CD8-positive, alpha-beta memory T cell (primary cell): Measurements from ENCODE around the gene FAM118B. TPM values are rescaled to one million over a fixed set of nuclear protein-coding genes. Genes with fewer than 3 reads are reported as not detected.

Source experiments
- CTCF ChIA-PET: fragments of 350-600 bp; sonication (Branson Sonifier 250); formaldehyde crosslinking; loops from one replicate; lab custom pipeline; 2021; ENCODE audit warnings: antibody characterized with exemption; lab: Charles Lee
- POLR2A ChIA-PET: fragments of 350-600 bp; sonication (Branson Sonifier 250); formaldehyde crosslinking; loops from one replicate; lab custom pipeline; 2021; ENCODE audit warnings: antibody characterized with exemption; lab: Charles Lee
- DNase-seq, 5 donors: peaks; one replicate each; pipeline versions ENCODE4 v3.0.0 to v3.0.0-alpha.2; 2020 to 2022; ENCODE audit warnings: mixed read lengths in 1 of 5
- H3K27ac ChIP-seq: one replicate; pipeline ENCODE4 v1.7.0; 2013; ENCODE audit warnings: low read depth, mild to moderate bottlenecking, low read length, moderate library complexity
- H3K27me3 ChIP-seq: 2 replicates; pipeline ENCODE4 v1.7.0; 2013; ENCODE audit warnings: low read length, mild to moderate bottlenecking; ENCODE audit not compliant: insufficient read depth, poor library complexity, severe bottlenecking
- H3K36me3 ChIP-seq: 2 replicates; pipeline ENCODE4 v1.7.0; 2013; ENCODE audit warnings: mild to moderate bottlenecking, low read length, moderate library complexity; ENCODE audit not compliant: insufficient read depth
- H3K4me1 ChIP-seq: 2 replicates; pipeline ENCODE4 v1.7.0; 2013; ENCODE audit warnings: mild to moderate bottlenecking, low read length, moderate library complexity; ENCODE audit not compliant: insufficient read depth
- H3K4me3 ChIP-seq: 2 replicates; pipeline ENCODE4 v1.7.0; 2013; ENCODE audit warnings: mild to moderate bottlenecking, low read length
- H3K9me3 ChIP-seq: 2 replicates; pipeline ENCODE4 v1.7.0; 2013; ENCODE audit warnings: mild to moderate bottlenecking, low read length
- H3K27ac Mint-ChIP-seq, 8 donors: one replicate each; pipeline ENCODE4 v1.8.0; 2020 to 2021; ENCODE audit warnings: mixed read lengths in 8 of 8, mild to moderate bottlenecking in 6 of 8, inconsistent platforms in 3 of 8, moderate library complexity in 3 of 8
- H3K27me3 Mint-ChIP-seq, 2 donors: one replicate each; pipeline ENCODE4 v1.8.0; 2020 to 2021; ENCODE audit warnings: mixed read lengths in 2 of 2, mild to moderate bottlenecking in 1 of 2, moderate library complexity in 1 of 2
- H3K36me3 Mint-ChIP-seq, 3 donors: one replicate each; pipeline ENCODE4 v1.8.0; 2020 to 2021; ENCODE audit warnings: mixed read lengths in 3 of 3, inconsistent platforms in 1 of 3, mild to moderate bottlenecking in 1 of 3
- H3K4me1 Mint-ChIP-seq, 3 donors: one replicate each; pipeline ENCODE4 v1.8.0; 2020 to 2021; ENCODE audit warnings: mixed read lengths in 3 of 3, inconsistent platforms in 1 of 3, mild to moderate bottlenecking in 1 of 3
- H3K4me3 Mint-ChIP-seq, 7 donors: one replicate each; pipeline ENCODE4 v1.8.0; 2020 to 2021; ENCODE audit warnings: mixed read lengths in 7 of 7, mild to moderate bottlenecking in 6 of 7, moderate library complexity in 4 of 7, inconsistent platforms in 2 of 7
- H3K9me3 Mint-ChIP-seq, 5 donors: one replicate each; pipeline ENCODE4 v1.8.0; 2020 to 2022; ENCODE audit warnings: mixed read lengths in 5 of 5, mild to moderate bottlenecking in 3 of 5, moderate library complexity in 2 of 5, inconsistent platforms in 1 of 5
- polyA plus RNA-seq: library from polyadenylated mRNA; unstranded; fragments of 300-500 nt; fragmentation: Illumina TruSeq; gene quantifications from one replicate; pipeline ENCODE4 v1.2.3, GENCODE V29; 2021
- total RNA-seq, 2 experiments: library from RNA; stranded (reverse); gene quantifications; one replicate each; pipeline ENCODE4 v1.2.3, GENCODE V29; 2021

Gene FAM118B
- total and polyA plus RNA-seq, 3 experiments from 2014 or later: 14.2 to 19.0 (median 17.9) TPM

DNA sequence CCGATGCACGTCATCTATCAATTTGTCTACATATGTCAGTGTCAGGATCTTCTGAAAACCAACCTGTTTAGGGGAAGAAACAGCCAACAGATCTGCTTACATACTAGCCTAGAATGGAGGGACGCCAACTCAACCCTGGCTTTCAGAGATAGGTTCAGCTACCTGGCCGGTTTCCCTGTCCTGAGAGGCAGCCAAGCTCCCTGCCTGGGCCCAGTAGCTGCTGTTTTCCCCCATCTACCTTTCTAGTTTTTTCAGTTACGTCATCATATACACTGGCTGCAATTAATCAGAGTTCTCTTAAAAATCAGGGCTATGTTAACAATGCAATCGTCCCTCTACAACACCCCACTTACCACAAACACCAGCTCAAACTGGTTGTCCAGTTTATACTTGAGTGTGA, 56.1 kb downstream of the FAM118B start:
- POLR2A ChIA-PET: interaction anchor here (0.9 to 3.2 kb wide), 5 partner anchors 14 to 149 kb away, joined by 3 to 46 read pairs (median 3); partner anchors contain the start of genes FAM118B, RPUSD4, ST3GAL4 and TIRAP
- H3K36me3 ChIP-seq: peaks cover 47% of the 10 kb centered on the region
- H3K27me3 ChIP-seq: no peaks in the 10 kb centered on the region
- H3K27ac ChIP-seq: peak overlapping the region; percentile 97
- no peaks in the 10 kb centered on the region for H3K9me3 Mint-ChIP-seq
- no peak for DNase-seq
- peak overlapping the region; percentile 85 to 98 (median 96) for H3K4me3 Mint-ChIP-seq
- peaks cover 7 to 70% (median 23%) of the 10 kb centered on the region in 3 donors for H3K36me3 Mint-ChIP-seq
- H3K9me3 ChIP-seq: no peaks in the 10 kb centered on the region
- H3K4me3 ChIP-seq: peak overlapping the region; percentile 82
- peaks cover 23% of the 10 kb centered on the region for H3K4me1 ChIP-seq
- H3K4me1 Mint-ChIP-seq: peaks cover 39 to 52% (median 48%) of the 10 kb centered on the region in 3 donors
- peak overlapping the region; percentile 92 to 100 (median 98) for H3K27ac Mint-ChIP-seq
- H3K27me3 Mint-ChIP-seq: no peaks in the 10 kb centered on the region
- CTCF ChIA-PET: interaction anchor here (1.2 to 2.2 kb wide), 2 partner anchors 15 kb away, joined by 3 to 8 read pairs; partner anchors contain the start of gene TIRAP

DNA sequence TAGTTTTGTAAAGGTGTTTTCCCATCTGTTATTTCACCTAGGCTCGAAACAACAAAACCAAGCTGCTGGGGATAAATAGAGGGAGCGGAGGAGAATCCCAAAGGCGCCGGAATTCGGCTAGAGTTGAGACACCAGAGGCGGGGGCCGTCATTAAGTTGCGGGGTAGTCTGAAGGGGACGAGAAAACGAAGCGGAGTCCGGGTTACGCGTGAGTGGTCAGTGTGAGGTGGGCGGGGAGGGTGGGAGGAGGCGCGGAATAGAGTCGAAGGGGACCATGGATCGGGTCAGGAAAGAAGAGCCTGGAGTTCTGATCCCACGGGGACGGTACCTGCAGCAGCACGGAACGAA, 56.8 kb downstream of the FAM118B start:
- CTCF ChIA-PET: interaction anchor here (1.2 to 2.2 kb wide), 3 partner anchors 14 to 34 kb away, joined by 3 to 8 read pairs (median 3); partner anchors contain the start of gene TIRAP
- Mint-ChIP-seq H3K27me3 (no peaks in the 10 kb centered on the region), H3K4me3 (peak overlapping the region; percentile 85 to 98 (median 96)), H3K9me3 (no peaks in the 10 kb centered on the region), H3K36me3 (peaks cover 7 to 70% (median 23%) of the 10 kb centered on the region in 3 donors), H3K27ac (peak overlapping the region; percentile 92 to 100 (median 98)), H3K4me1 (peaks cover 39 to 52% (median 48%) of the 10 kb centered on the region in 3 donors)
- Histone ChIP-seq H3K9me3 (no peaks in the 10 kb centered on the region), H3K4me3 (peak overlapping the region; percentile 82), H3K36me3 (peaks cover 49% of the 10 kb centered on the region), H3K27me3 (no peaks in the 10 kb centered on the region), H3K4me1 (peaks cover 23% of the 10 kb centered on the region), H3K27ac (peak overlapping the region; percentile 97)
- POLR2A ChIA-PET: interaction anchor here (0.6 to 3.2 kb wide), 7 partner anchors 14 to 148 kb away, joined by 3 to 46 read pairs (median 3); partner anchors contain the start of genes FAM118B, RPUSD4, ST3GAL4 and TIRAP
- no peak for DNase-seq

DNA sequence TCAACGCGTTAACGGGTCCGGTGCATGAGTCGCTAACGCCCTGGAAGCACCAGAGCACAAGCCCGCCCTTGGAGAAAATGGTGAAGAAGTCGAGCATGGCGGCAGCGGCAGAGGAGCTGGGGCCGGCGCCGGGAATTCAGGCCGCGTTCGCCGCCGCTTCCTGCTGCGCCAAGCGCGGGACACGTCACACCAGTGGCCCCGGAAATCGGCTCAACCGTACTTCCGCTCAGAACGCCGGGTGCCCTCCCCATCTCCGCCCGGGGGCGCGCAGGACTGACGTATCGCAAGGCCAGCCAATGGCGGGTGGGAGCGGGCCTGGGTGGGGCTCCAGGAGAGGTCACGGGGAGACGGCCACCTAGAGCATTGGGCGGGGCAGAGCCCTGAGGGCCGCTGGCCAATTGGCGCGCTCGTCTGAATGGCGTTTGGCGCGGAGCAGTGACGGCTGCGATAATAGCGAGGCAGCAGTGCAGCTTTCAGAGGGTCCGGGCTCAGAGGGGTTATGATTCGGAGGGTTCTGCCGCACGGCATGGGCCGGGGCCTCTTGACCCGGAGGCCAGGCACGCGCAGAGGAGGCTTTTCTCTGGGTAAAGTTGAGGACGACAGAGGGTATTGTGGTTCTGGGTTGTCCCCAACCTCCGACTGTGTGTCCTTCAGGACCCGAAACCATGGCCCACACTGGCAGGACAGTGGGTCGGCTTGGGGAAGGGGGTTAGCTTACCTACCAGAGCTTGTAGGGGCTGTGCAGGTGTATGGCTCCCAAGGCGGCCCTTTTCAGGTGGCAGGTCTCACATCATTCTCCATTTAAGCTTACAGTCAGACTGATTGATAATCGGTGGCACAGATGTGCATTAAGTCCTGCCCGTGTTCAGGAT, 57.4 kb downstream of the FAM118B start, which contains the start of the genes FOXRED1 and SRPRA:
FOXRED1 (plus strand) TSS at position 447 of the 872 bp plus-strand sequence; CDS start at position 500, 53 bp downstream.
SRPRA (minus strand) TSS at position 188 of the 872 bp plus-strand sequence; CDS start at position 97, 91 bp downstream.
- Histone ChIP-seq H3K27ac (peak within 1 kb of the TSS; percentile 97), H3K9me3 (no peaks in the 10 kb centered on the region), H3K27me3 (no peaks in the 10 kb centered on the region), H3K36me3 (peaks cover 42% of the 10 kb centered on the region), H3K4me1 (peaks cover 23% of the 10 kb centered on the region), H3K4me3 (peak within 1 kb of the TSS; percentile 99)
- peak within 1 kb of the TSS; percentile 92 to 100 (median 98) for H3K27ac Mint-ChIP-seq
- peak within 1 kb of the TSS; percentile 85 to 98 (median 96) for H3K4me3 Mint-ChIP-seq
- peaks cover 8 to 70% (median 23%) of the 10 kb centered on the region in 3 donors for H3K36me3 Mint-ChIP-seq
- DNase-seq: peak; percentile 100
- H3K4me1 Mint-ChIP-seq: peaks cover 39 to 52% (median 48%) of the 10 kb centered on the region in 3 donors
- ChIA-PET CTCF (interaction anchor here (1.2 to 2.2 kb wide), 3 partner anchors 14 to 33 kb away, joined by 3 to 8 read pairs (median 3); partner anchors contain the start of gene TIRAP), POLR2A (interaction anchor here (0.6 to 3.2 kb wide), 9 partner anchors 10 to 147 kb away, joined by 3 to 46 read pairs (median 3); partner anchors contain the start of genes FAM118B, RPUSD4, ST3GAL4 and TIRAP)
- H3K9me3 Mint-ChIP-seq: no peaks in the 10 kb centered on the region
- no peaks in the 10 kb centered on the region for H3K27me3 Mint-ChIP-seq

GRCh38 chr11:126277322-126277721, 65.7 kb downstream of the FAM118B start:
- H3K4me3 ChIP-seq: no peak overlapping the region
- peaks cover 17 to 23% (median 22%) of the 10 kb centered on the region in 3 donors for H3K4me1 Mint-ChIP-seq
- no peaks in the 10 kb centered on the region for H3K9me3 ChIP-seq
- H3K4me3 Mint-ChIP-seq: peak overlapping the region in 1 of 7 donors; percentile 52
- no peaks in the 10 kb centered on the region for H3K9me3 Mint-ChIP-seq
- CTCF ChIA-PET: no interaction called here
- POLR2A ChIA-PET: no interaction called here
- H3K27me3 Mint-ChIP-seq: peaks cover 0 to 2% of the 10 kb centered on the region in 2 donors
- peaks cover 4 to 47% (median 12%) of the 10 kb centered on the region in 3 donors for H3K36me3 Mint-ChIP-seq
- DNase-seq: no peak
- H3K4me1 ChIP-seq: peaks cover 21% of the 10 kb centered on the region
- H3K36me3 ChIP-seq: peaks cover 25% of the 10 kb centered on the region
- no peaks in the 10 kb centered on the region for H3K27me3 ChIP-seq
- H3K27ac ChIP-seq: no peak overlapping the region
- peak overlapping the region in 1 of 8 donors; percentile 11 for H3K27ac Mint-ChIP-seq

GRCh38 chr11:126277780-126278179, 66.2 kb downstream of the FAM118B start:
- Histone ChIP-seq H3K4me3 (no peak overlapping the region), H3K36me3 (peaks cover 22% of the 10 kb centered on the region), H3K4me1 (peaks cover 25% of the 10 kb centered on the region), H3K27me3 (no peaks in the 10 kb centered on the region), H3K27ac (no peak overlapping the region), H3K9me3 (no peaks in the 10 kb centered on the region)
- POLR2A ChIA-PET: no interaction called here
- H3K27ac Mint-ChIP-seq: no peak overlapping the region
- DNase-seq: no peak
- peaks cover 4 to 45% (median 12%) of the 10 kb centered on the region in 3 donors for H3K36me3 Mint-ChIP-seq
- H3K4me1 Mint-ChIP-seq: peaks cover 20 to 25% (median 25%) of the 10 kb centered on the region in 3 donors
- H3K4me3 Mint-ChIP-seq: peak overlapping the region in 1 of 7 donors; percentile 52
- peaks cover 0 to 2% of the 10 kb centered on the region in 2 donors for H3K27me3 Mint-ChIP-seq
- H3K9me3 Mint-ChIP-seq: no peaks in the 10 kb centered on the region
- CTCF ChIA-PET: no interaction called here

DNA sequence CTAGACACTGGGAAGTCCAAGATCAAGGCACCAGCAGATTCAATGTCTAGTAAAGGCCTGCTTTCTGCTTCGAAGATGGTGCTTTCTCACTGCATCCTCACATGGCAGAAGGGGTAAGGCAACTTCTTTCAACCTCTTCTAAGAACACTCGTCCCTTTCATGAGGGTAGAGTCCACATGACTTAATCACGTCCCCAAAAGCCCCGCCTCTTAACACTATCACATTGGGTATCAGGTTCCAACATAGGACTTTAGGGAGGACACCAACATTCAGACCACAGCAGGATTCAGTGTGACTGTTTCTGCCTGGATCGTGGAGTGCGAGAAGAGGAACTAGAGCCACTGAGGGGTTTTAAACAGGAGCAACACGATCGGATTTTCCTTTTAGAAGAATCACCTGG, 67.6 kb downstream of the FAM118B start:
- POLR2A ChIA-PET: no interaction called here
- peaks cover 33% of the 10 kb centered on the region for H3K4me1 ChIP-seq
- peaks cover 31 to 34% (median 33%) of the 10 kb centered on the region in 3 donors for H3K4me1 Mint-ChIP-seq
- no peaks in the 10 kb centered on the region for H3K9me3 Mint-ChIP-seq
- peaks cover 17% of the 10 kb centered on the region for H3K36me3 ChIP-seq
- no peak overlapping the region for H3K27ac ChIP-seq
- no peak overlapping the region for H3K4me3 ChIP-seq
- H3K36me3 Mint-ChIP-seq: peaks cover under 1 to 36% (median 12%) of the 10 kb centered on the region in 3 donors
- H3K27ac Mint-ChIP-seq: peak overlapping the region in 3 of 8 donors; percentile 31 to 95 (median 83)
- CTCF ChIA-PET: no interaction called here
- H3K27me3 ChIP-seq: no peaks in the 10 kb centered on the region
- no peaks in the 10 kb centered on the region for H3K9me3 ChIP-seq
- H3K27me3 Mint-ChIP-seq: peaks cover 0 to 2% of the 10 kb centered on the region in 2 donors
- peak overlapping the region in 2 of 7 donors; percentile 37 to 73 for H3K4me3 Mint-ChIP-seq
- DNase-seq: no peak

GRCh38 chr11:126280595-126280994, 69.0 kb downstream of the FAM118B start:
- peaks cover 5% of the 10 kb centered on the region for H3K36me3 ChIP-seq
- H3K4me1 Mint-ChIP-seq: peaks cover 41 to 48% (median 45%) of the 10 kb centered on the region in 3 donors
- peak overlapping the region; percentile 32 to 94 (median 76) for H3K27ac Mint-ChIP-seq
- H3K4me3 Mint-ChIP-seq: peak overlapping the region in 3 of 7 donors; percentile 31 to 97 (median 46)
- no peaks in the 10 kb centered on the region for H3K9me3 Mint-ChIP-seq
- DNase-seq: no peak
- no peaks in the 10 kb centered on the region for H3K27me3 Mint-ChIP-seq
- ChIA-PET CTCF (interaction anchor here (1.3 to 1.7 kb wide), 2 partner anchors 9 to 15 kb away, joined by 4 to 5 read pairs; no protein-coding TSS in a partner anchor), POLR2A (interaction anchor here (3.7 kb wide), 1 partner anchor 12 kb away, joined by 46 read pairs; the partner anchor contains the start of genes FOXRED1 and SRPRA)
- H3K4me3 ChIP-seq: no peak overlapping the region
- H3K27me3 ChIP-seq: no peaks in the 10 kb centered on the region
- H3K36me3 Mint-ChIP-seq: peaks cover 0 to 25% (median 8%) of the 10 kb centered on the region in 3 donors
- H3K4me1 ChIP-seq: peaks cover 40% of the 10 kb centered on the region
- H3K9me3 ChIP-seq: no peaks in the 10 kb centered on the region
- H3K27ac ChIP-seq: no peak overlapping the region
